ENCODE data around the gene HIPK2.

HIPK2 gene

DNA sequence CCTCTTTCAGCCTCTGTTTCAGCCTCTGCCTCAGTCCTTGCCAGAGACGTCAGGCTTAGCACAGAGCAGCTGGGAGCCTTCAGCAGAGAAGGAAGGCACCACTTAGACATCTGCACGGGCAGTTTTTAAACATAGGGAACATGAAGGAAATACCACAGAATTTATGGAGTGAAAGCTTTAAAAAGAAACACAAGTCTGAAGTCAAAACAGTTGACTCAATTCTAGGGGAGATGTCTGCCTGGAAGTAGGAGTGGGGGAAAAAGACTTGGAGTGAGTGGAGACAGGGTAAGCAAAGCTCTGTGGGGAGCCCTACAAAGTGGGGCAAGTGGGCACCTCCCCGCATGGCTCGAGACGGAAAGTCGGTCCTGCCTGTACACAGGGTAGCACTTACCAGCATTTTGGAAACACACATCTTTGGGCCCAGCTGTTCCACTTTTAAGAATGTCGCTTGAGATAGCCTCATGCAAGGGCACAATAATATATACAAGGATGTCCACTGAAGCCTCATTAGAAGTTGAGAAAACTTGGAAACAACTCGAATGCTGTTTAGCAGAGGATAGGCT is 46.2 kb upstream of the HIPK2 start:
- Histone ChIP-seq H3K4me1 (ENCODE audit: insufficient read depth, low read length) (peaks cover 2% of the 10 kb centered on the region), H4K20me1 (ENCODE audit: insufficient read depth, low read length) (no peaks in the 10 kb centered on the region), H3K27me3 (ENCODE audit: insufficient read depth, low read length, poor library complexity) (peaks cover 12% of the 10 kb centered on the region), H3K36me3 (ENCODE audit: insufficient read depth, low read length) (no peaks in the 10 kb centered on the region), H3K9me3 (ENCODE audit: insufficient read depth, low read length, severe bottlenecking) (no peaks in the 10 kb centered on the region), H3K79me2 (ENCODE audit: insufficient read depth, low read length) (no peaks in the 10 kb centered on the region), H2AFZ (ENCODE audit: low read depth, low read length) (no peak overlapping the region), H3K27ac (ENCODE audit: low read length) (no peak overlapping the region), H3K4me3 (ENCODE audit: low read depth in 1 of 2, low read length in 2 of 2) (no peak overlapping the region), H3K4me2 (ENCODE audit: insufficient read depth, low read length) (no peak overlapping the region), H3K9ac (ENCODE audit: low read depth, low read length) (no peak overlapping the region)
- DNase-seq (no peak), ATAC-seq (ENCODE audit: insufficient read depth, low read depth) (no peak)
- TF ChIP-seq, protein P1, sequence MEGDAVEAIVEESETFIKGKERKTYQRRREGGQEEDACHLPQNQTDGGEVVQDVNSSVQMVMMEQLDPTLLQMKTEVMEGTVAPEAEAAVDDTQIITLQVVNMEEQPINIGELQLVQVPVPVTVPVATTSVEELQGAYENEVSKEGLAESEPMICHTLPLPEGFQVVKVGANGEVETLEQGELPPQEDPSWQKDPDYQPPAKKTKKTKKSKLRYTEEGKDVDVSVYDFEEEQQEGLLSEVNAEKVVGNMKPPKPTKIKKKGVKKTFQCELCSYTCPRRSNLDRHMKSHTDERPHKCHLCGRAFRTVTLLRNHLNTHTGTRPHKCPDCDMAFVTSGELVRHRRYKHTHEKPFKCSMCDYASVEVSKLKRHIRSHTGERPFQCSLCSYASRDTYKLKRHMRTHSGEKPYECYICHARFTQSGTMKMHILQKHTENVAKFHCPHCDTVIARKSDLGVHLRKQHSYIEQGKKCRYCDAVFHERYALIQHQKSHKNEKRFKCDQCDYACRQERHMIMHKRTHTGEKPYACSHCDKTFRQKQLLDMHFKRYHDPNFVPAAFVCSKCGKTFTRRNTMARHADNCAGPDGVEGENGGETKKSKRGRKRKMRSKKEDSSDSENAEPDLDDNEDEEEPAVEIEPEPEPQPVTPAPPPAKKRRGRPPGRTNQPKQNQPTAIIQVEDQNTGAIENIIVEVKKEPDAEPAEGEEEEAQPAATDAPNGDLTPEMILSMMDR (IDR thresholded peaks at IDR 0.05; ENCODE audit: borderline replicate concordance, extremely low read depth, low read length, poor library complexity, severe bottlenecking), result no peak
- TF ChIP-seq EZH2 (IDR thresholded peaks at IDR 0.05; ENCODE audit: borderline replicate concordance, low read depth, low read length, severe bottlenecking), result no peak

GRCh38 chr7:139822855-139823254 is 45.1 kb upstream of the HIPK2 start:
- Histone ChIP-seq H3K9ac (ENCODE audit: low read depth, low read length) (no peak overlapping the region), H3K4me1 (ENCODE audit: insufficient read depth, low read length) (no peaks in the 10 kb centered on the region), H3K36me3 (ENCODE audit: insufficient read depth, low read length) (no peaks in the 10 kb centered on the region), H3K79me2 (ENCODE audit: insufficient read depth, low read length) (no peaks in the 10 kb centered on the region), H2AFZ (ENCODE audit: low read depth, low read length) (no peak overlapping the region), H3K27me3 (ENCODE audit: insufficient read depth, low read length, poor library complexity) (peaks cover 12% of the 10 kb centered on the region), H3K27ac (ENCODE audit: low read length) (no peak overlapping the region), H3K4me3 (ENCODE audit: low read depth in 1 of 2, low read length in 2 of 2) (no peak overlapping the region), H3K9me3 (ENCODE audit: insufficient read depth, low read length, severe bottlenecking) (no peaks in the 10 kb centered on the region), H4K20me1 (ENCODE audit: insufficient read depth, low read length) (no peaks in the 10 kb centered on the region), H3K4me2 (ENCODE audit: insufficient read depth, low read length) (no peak overlapping the region)
- DNase-seq (no peak), ATAC-seq (ENCODE audit: insufficient read depth, low read depth) (no peak)
- no peak for TF ChIP-seq EZH2 (IDR thresholded peaks at IDR 0.05; ENCODE audit: borderline replicate concordance, low read depth, low read length, severe bottlenecking)
- TF ChIP-seq, protein P1 (IDR thresholded peaks at IDR 0.05; ENCODE audit: borderline replicate concordance, extremely low read depth, low read length, poor library complexity, severe bottlenecking), result no peak

DNA sequence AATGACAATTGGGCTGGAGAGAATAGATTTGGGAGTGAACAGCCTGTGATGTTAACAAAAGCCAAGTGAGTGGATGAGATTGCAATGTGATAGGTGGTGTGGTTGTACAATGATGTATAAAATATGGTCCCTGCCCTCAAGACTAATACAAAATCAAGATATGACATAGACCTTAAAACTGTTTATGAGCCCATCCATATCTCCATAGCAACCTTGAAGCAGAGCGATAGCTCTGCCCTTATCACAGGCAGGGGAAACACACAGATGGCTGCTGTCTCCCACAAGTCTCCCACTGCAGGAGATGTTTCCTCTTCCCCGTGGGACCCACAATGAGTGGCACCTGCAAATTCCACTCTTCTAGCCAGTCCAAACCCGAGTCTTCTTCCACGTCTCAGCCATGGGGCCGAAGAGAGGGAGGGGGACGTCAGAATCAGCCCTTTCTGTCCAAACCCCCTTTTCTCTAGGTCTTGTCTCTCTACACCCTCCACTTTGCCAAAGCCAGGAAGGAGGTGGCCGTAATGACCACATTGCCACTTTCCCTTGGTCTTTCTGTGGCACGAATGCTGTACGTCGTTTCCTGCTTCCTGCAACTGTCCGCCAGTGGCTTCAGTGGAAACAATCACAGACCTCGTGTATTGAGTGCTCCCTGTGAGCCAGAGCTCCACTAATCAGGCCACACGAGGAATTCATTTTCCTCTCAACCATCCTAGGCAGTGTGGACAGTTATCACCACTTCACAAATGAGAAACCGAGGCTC is 43.7 kb upstream of the HIPK2 start:
- H3K79me2 ChIP-seq (ENCODE audit: insufficient read depth, low read length), result no peaks in the 10 kb centered on the region
- H2AFZ ChIP-seq (ENCODE audit: low read depth, low read length), result no peak overlapping the region
- no peak overlapping the region for H3K9ac ChIP-seq (ENCODE audit: low read depth, low read length)
- no peak for TF ChIP-seq EZH2 (IDR thresholded peaks at IDR 0.05; ENCODE audit: borderline replicate concordance, low read depth, low read length, severe bottlenecking)
- TF ChIP-seq, protein P1 (IDR thresholded peaks at IDR 0.05; ENCODE audit: borderline replicate concordance, extremely low read depth, low read length, poor library complexity, severe bottlenecking), result no peak
- ATAC-seq (ENCODE audit: insufficient read depth, low read depth) (no peak), DNase-seq (no peak)
- H3K36me3 ChIP-seq (ENCODE audit: insufficient read depth, low read length), result no peaks in the 10 kb centered on the region
- no peak overlapping the region for H3K4me2 ChIP-seq (ENCODE audit: insufficient read depth, low read length)
- H3K27me3 ChIP-seq (ENCODE audit: insufficient read depth, low read length, poor library complexity), result peaks cover 9% of the 10 kb centered on the region
- no peak overlapping the region for H3K27ac ChIP-seq (ENCODE audit: low read length)
- no peaks in the 10 kb centered on the region for H3K9me3 ChIP-seq (ENCODE audit: insufficient read depth, low read length, severe bottlenecking)
- H4K20me1 ChIP-seq (ENCODE audit: insufficient read depth, low read length), result no peaks in the 10 kb centered on the region
- no peak overlapping the region for H3K4me3 ChIP-seq (ENCODE audit: low read depth in 1 of 2, low read length in 2 of 2)
- H3K4me1 ChIP-seq (ENCODE audit: insufficient read depth, low read length), result no peaks in the 10 kb centered on the region

Data from DND-41 (cell line).